Stimulated activated CD8-positive, alpha-beta memory T cell treated with anti-CD3 and anti-CD28 coated beads, Interleukin-12 subunit alpha, Interleukin-12 subunit beta, amount 100 ng/mL, for 24 hours (primary cell): ENCODE measurements around the gene MAD1L1.

Experiments
- DNase-seq: peaks from one replicate; pipeline ENCODE4 v3.0.0-alpha.2; 2020; ENCODE audit errors: extremely low read depth

Gene MAD1L1

DNA sequence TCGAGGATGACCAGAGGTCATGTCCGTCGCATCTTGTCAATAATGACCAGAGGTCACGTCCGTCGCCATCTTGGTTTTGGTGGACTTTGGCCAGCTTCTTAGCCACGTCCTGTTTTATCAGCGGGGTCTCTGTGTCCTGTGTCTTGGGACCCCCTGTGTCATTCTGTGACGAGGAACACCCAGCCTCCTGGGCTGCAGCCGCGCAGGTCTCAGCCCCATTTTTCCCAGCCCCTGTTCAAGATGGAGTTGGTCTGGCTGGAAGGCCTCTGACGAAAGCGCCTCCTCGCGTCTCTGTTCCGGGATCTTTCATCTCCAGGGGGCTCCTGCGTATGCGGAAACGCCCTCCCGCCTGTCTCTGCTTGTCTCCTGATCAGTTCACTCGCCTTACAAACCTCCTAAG lies 428.4 kb downstream of the MAD1L1 start:
- DNase-seq = no peak

- DNase-seq = no peak
Observed at GRCh38 chr7:1802899-1803298, 429.8 kb downstream of the MAD1L1 start.

- no peak for DNase-seq
Observed at GRCh38 chr7:1800902-1801301, 431.8 kb downstream of the MAD1L1 start.

GRCh38 chr7:1798191-1798590 lies 434.6 kb downstream of the MAD1L1 start:
- no peak for DNase-seq

- no peak for DNase-seq
Observed at GRCh38 chr7:1794888-1795542, 437.7 kb downstream of the MAD1L1 start.

GRCh38 chr7:1787681-1788235 lies 445.0 kb downstream of the MAD1L1 start:
- no peak for DNase-seq

GRCh38 chr7:1787241-1787640 lies 445.5 kb downstream of the MAD1L1 start:
- DNase-seq = no peak

DNA sequence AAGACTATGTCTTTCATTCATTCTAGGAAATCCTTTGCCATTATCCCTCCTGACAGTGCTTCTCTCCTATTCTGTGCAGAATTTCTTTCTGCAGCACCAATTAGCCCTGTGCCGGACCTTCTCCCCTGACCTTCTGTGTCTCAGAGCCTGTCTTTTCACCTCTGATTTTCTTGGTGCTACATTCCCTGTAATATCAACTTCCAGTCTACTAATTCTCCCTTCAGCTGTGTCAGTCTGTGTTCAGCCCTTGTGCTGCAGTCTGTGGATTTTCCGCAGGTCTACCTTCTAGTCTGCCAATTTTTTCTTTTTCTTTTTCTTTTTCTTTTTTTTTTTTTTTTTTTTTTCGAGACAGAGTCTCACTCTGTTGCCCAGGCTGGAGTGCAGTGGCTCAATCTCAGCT lies 446.9 kb downstream of the MAD1L1 start:
- DNase-seq = no peak

GRCh38 chr7:1781369-1781768 lies 451.4 kb downstream of the MAD1L1 start:
- DNase-seq = no peak

DNA sequence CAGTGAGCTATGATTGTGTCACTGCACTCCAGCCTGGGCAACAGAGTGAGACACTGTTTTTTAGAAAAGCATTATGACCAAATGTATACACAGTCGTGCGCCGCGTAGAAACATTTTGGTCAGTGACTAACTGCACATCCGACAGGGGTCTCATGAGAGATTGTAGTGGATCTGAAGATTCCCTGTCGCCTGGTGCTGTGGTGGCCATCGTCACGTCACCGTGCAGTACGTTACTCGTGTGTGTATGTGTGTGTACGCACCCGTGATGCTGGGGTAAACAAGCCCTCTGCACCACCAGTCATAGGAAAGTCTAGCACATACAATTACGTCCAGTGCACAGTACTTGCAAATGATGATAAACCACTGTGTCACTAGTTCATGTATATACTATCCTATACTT lies 453.3 kb downstream of the MAD1L1 start:
- DNase-seq = no peak

GRCh38 chr7:1777122-1777521 lies 455.6 kb downstream of the MAD1L1 start:
- no peak for DNase-seq

DNA sequence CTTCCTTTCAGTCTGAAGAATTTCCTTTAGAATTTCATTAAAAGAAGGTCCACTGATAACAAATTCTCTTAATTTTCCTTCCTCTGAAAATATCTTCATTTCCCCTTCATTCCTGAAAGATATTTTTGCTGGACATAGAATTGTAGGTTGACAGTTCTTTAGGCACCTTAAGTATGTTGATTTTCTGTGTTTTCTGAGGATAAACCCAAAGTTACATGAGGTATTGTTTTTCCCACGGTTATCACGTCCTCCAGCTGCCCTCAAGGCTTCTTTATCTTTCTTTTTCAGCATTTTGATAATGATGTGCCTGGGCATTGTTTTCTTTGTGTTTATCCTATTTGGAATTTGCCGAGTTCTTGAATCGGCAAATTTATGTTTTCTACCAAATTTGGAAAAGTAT lies 457.4 kb downstream of the MAD1L1 start:
- no peak for DNase-seq

GRCh38 chr7:1770331-1770730 lies 462.4 kb downstream of the MAD1L1 start:
- no peak for DNase-seq

DNA sequence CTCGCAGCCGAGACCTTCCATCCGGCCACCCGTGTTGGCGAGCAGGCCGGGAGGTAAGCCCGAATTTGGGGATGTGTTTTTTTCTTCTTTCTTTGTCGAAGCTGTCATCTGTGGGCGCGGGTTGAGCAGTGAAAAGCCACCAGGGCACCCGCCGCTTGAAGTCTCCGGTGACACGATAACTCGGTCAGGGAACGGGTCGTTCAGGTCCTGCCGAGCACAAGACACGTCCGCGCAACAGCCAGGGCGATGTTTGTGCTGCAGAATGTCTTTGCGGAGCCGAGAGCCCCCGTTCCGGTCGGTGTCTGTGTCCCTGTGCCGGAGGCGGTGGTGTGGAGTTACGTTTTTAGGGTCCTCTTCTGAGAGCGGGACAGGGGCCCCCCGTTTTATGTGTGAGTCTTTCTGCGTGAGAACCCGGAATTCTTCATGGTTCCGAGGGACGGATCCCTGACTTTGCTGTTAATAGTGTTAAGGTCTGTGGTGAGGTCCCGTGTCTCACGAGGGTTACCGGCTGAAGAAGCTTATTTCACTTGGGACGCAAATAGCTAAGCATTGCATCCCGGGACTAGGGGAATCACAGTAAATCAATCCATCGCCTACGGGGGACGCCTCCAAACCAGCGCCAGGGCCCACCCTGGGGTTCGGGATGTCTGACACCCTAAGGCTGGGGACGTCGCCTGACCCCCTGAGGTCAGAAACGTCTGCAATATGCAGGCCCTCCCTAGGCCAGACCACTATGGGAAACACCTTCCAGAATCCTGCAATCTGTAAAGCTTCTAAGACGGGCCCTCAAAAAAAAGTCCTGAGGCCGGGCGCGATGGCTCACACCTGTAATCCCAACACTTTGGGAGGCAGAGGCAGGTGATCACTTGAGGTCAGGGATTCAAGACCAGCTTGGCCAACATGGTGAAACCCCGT lies 463.2 kb downstream of the MAD1L1 start:
- no peak for DNase-seq

DNA sequence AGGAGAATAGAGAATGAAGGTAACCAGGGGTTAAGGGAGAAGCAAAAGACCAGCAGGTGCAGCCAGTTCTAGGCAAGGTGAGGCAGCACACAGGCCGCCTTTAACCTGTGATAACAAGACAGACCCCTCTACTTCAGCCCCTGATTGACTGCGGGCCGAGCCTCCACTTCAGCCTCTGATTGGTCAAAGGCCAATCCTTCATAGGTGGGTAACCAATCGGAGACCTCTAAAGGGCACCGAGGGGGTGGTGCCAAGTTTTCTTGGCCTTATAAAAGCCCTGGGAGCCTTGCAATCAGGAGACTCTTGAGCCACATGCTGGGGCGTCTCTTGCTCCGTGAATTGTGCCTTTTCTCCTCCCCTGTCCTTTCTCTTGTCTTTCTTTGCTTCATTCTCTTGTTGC lies 463.9 kb downstream of the MAD1L1 start:
- DNase-seq = no peak

DNA sequence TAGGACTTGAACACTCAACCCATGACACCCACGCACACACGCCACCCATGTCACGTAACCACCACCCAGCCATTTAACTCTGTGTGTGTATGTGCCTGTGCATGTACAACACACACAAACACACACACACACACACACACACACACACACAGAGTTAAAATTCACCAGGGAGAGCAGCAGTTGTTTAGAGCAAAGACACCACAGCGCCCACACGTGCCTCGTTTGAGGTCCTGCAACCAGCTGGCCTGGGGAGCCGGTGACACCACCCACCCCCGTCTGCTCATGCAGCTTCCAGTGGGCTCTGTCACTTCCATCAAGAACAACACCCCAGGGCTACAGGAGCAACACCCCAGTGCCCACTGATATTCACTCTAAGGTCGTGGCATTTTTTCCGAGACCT lies 465.2 kb downstream of the MAD1L1 start:
- no peak for DNase-seq
